Liver (tissue), 9 donors: ENCODE results near the gene LNX2. TPM values are rescaled to one million over a fixed set of nuclear protein-coding genes. Genes with fewer than 3 reads are reported as not detected.

Experiments used
- DNase-seq: peaks from one replicate; pipeline ENCODE4 v3.0.0-alpha.2; 2017; ENCODE audit warnings: low spot score
- H3K27ac ChIP-seq, 2 donors: one replicate each; pipeline ENCODE4 v1.7.0; 2013; ENCODE audit warnings: inconsistent platforms in 2 of 2, low read length in 2 of 2, control low read depth in 1 of 2, low read depth in 1 of 2, mild to moderate bottlenecking in 1 of 2
- H3K27me3 ChIP-seq, 4 donors: one replicate each; pipeline versions ENCODE4 v1.6.1 to v1.7.0; 2013; ENCODE audit warnings: low read length in 3 of 4, inconsistent platforms in 1 of 4, mild to moderate bottlenecking in 1 of 4, moderate library complexity in 1 of 4; ENCODE audit not compliant: control insufficient read depth in 4 of 4, insufficient read depth in 4 of 4
- H3K36me3 ChIP-seq, 4 donors: one replicate each; pipeline versions ENCODE4 v1.6.1 to v1.7.0; 2013; ENCODE audit warnings: low read length in 3 of 4, mild to moderate bottlenecking in 3 of 4, low read depth in 1 of 4, moderate library complexity in 1 of 4; ENCODE audit not compliant: control insufficient read depth in 4 of 4, insufficient read depth in 3 of 4
- H3K4me1 ChIP-seq, 4 donors: one replicate each; pipeline versions ENCODE4 v1.6.1 to v1.7.0; 2013; ENCODE audit warnings: low read length in 3 of 4, mild to moderate bottlenecking in 3 of 4, moderate library complexity in 1 of 4; ENCODE audit not compliant: control insufficient read depth in 4 of 4, insufficient read depth in 4 of 4
- H3K4me3 ChIP-seq, 3 donors: one replicate each; pipeline versions ENCODE4 v1.6.1 to v1.7.0; 2013; ENCODE audit warnings: low read length in 3 of 3, control low read depth in 1 of 3, low read depth in 1 of 3, mild to moderate bottlenecking in 1 of 3
- H3K9ac ChIP-seq, 2 donors: one replicate each; pipeline ENCODE4 v1.7.0; 2013; ENCODE audit warnings: low read length in 2 of 2, mild to moderate bottlenecking in 2 of 2, moderate library complexity in 2 of 2, control low read depth in 1 of 2, low read depth in 1 of 2
- H3K9me3 ChIP-seq, 4 donors: one replicate each; pipeline versions ENCODE4 v1.6.1 to v1.7.0; 2013; ENCODE audit warnings: low read length in 3 of 4; ENCODE audit not compliant: control insufficient read depth in 4 of 4
- EGR1 ChIP-seq, 2 donors: IDR thresholded peaks; 2 replicates each; pipeline ENCODE4 v1.6.1; 2016 to 2018; ENCODE audit warnings: antibody characterized with exemption in 2 of 2, low read depth in 2 of 2
- FOXA1 ChIP-seq: IDR thresholded peaks from 2 replicates; pipeline ENCODE4 v1.6.1; 2016; ENCODE audit warnings: antibody characterized with exemption
- GABPA ChIP-seq, 2 donors: IDR thresholded peaks in 1 of 2; conservative IDR thresholded peaks in 1 of 2; 2 replicates each; pipeline ENCODE4 v1.6.1; 2016; ENCODE audit warnings: antibody characterized with exemption in 2 of 2, mild to moderate bottlenecking in 1 of 2, moderate library complexity in 1 of 2
- HNF4A ChIP-seq, 2 donors: conservative IDR thresholded peaks; 2 replicates each; pipeline ENCODE4 v1.6.1; 2016; ENCODE audit warnings: antibody characterized with exemption in 2 of 2, mild to moderate bottlenecking in 2 of 2
- HNF4G ChIP-seq: IDR thresholded peaks from 2 replicates; pipeline ENCODE4 v1.6.1; 2016; ENCODE audit warnings: antibody characterized with exemption
- JUND ChIP-seq, 2 donors: IDR thresholded peaks; 2 replicates each; pipeline ENCODE4 v1.6.1; 2016; ENCODE audit warnings: antibody characterized with exemption in 2 of 2
- NR2F2 ChIP-seq: IDR thresholded peaks from 2 replicates; pipeline ENCODE4 v1.6.1; 2016; ENCODE audit warnings: antibody characterized with exemption
- RAD21 ChIP-seq, 2 donors: IDR thresholded peaks; 2 replicates each; pipeline ENCODE4 v1.6.1; 2016; ENCODE audit warnings: antibody characterized with exemption in 2 of 2, mild to moderate bottlenecking in 2 of 2
- RXRA ChIP-seq, 2 donors: IDR thresholded peaks; 2 replicates each; pipeline ENCODE4 v1.6.1; 2017 to 2018; ENCODE audit warnings: antibody characterized with exemption in 2 of 2, mild to moderate bottlenecking in 1 of 2
- SP1 ChIP-seq: IDR thresholded peaks from 2 replicates; pipeline ENCODE4 v1.6.1; 2018; ENCODE audit warnings: antibody characterized with exemption, mild to moderate bottlenecking
- TAF1 ChIP-seq: conservative IDR thresholded peaks from 2 replicates; pipeline ENCODE4 v1.6.1; 2016; ENCODE audit warnings: antibody characterized with exemption, mild to moderate bottlenecking
- YY1 ChIP-seq: IDR thresholded peaks from 2 replicates; pipeline ENCODE4 v1.6.1; 2016; ENCODE audit warnings: antibody characterized with exemption, mild to moderate bottlenecking
- WGBS: extraction: QIAGEN DNeasy Blood & Tissue Kit; methylation state at CpG from one replicate; pipeline ENCODE4 v1.1.7; 2013; 5-methylcytosine and 5-hydroxymethylcytosine counted together
- polyA plus RNA-seq, 2 donors: library from polyadenylated mRNA; stranded (reverse) in 1 of 2; unstranded in 1 of 2; fragments of 200-250 nt in 1 of 2; fragments of >200 nt in 1 of 2; fragmentation: Nextera tagmentation in 1 of 2; extraction: Ambion mirVana in 1 of 2; gene quantifications; one replicate each; pipeline versions ENCODE4 v1.2.1 to v1.2.3, GENCODE V29; 2013 to 2015
- total RNA-seq, 2 donors: library from RNA; depleted of rRNA; stranded (reverse); fragments of >200 nt; gene quantifications; one replicate each; pipeline ENCODE4 v1.2.3, GENCODE V29; 2014
- TF ChIP-seq, protein P1 (sequence below): IDR thresholded peaks from 2 replicates; pipeline ENCODE4 v1.6.1; 2016; ENCODE audit warnings: antibody characterized with exemption
- TF ChIP-seq, protein P2 (sequence below): IDR thresholded peaks from 2 replicates; pipeline ENCODE4 v1.6.1; 2016; ENCODE audit warnings: antibody characterized with exemption, mild to moderate bottlenecking
- TF ChIP-seq, protein P3 (sequence below): IDR thresholded peaks from 2 replicates; pipeline ENCODE4 v1.6.1; 2016; ENCODE audit warnings: antibody characterized with exemption
- TF ChIP-seq, protein P4 (sequence below): IDR thresholded peaks from 2 replicates; pipeline ENCODE4 v1.6.1; 2016; ENCODE audit warnings: antibody characterized with exemption
- TF ChIP-seq, protein P5 (sequence below): fragments of 150-350 bp; IDR thresholded peaks from 2 replicates; pipeline ENCODE4 v1.5.1; 2017; ENCODE audit warnings: improper control_type of control experiment, low read depth, low read length; ENCODE audit not compliant: missing input control
- donor health status: healthy.
- donor health status: healthy.
- donor health status: healthy.
- donor health status: healthy.
- donor health status: healthy.

Gene LNX2
- total and polyA plus RNA-seq, 4 donors: 6.2 to 25.9 (median 13.3) TPM

DNA sequence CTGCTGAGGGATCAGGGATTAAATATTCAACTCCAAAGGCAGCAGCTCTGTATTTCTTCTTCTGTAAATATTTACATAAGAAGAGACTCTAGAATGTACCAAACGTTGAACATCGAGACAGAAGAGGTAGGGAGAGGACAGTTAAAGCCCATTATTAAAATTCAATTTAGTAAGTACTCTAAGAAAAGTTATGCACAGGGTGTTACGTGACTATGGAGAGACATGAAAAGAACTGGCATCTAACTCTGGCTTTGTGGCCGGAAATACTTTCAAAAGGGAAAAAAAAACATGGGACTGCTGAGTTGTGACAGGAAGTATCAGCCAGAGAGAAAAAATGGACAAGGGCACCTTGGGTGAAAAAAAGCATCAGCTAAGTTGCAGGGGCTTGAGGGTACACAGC lies 36.7 kb downstream of the LNX2 start:
- 34% methylated on average over 4 of the region's 4 CpGs for WGBS
- Histone ChIP-seq H3K36me3 (peaks cover 0 to 2% (median 0%) of the 10 kb centered on the region in 4 donors), H3K27ac (no peak overlapping the region), H3K4me3 (no peak overlapping the region), H3K27me3 (no peaks in the 10 kb centered on the region), H3K4me1 (peaks cover 0 to 11% (median 7%) of the 10 kb centered on the region in 4 donors), H3K9me3 (no peaks in the 10 kb centered on the region), H3K9ac (no peak overlapping the region)
- TF ChIP-seq EGR1 (IDR thresholded peaks at IDR 0.05; ENCODE audit: low read depth in 2 of 2): no peak
- TF ChIP-seq NR2F2: no peak
- TF ChIP-seq RAD21 (IDR thresholded peaks at IDR 0.05): no peak
- no peak for TF ChIP-seq HNF4A (conservative IDR thresholded peaks at IDR 0.05)
- no peak for TF ChIP-seq SP1
- no peak for TF ChIP-seq JUND (IDR thresholded peaks at IDR 0.05)
- TF ChIP-seq GABPA (IDR thresholded peaks at IDR 0.05 in 1 of 2, conservative IDR thresholded peaks at IDR 0.05 in 1 of 2): no peak
- TF ChIP-seq, protein P1, sequence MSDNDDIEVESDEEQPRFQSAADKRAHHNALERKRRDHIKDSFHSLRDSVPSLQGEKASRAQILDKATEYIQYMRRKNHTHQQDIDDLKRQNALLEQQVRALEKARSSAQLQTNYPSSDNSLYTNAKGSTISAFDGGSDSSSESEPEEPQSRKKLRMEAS: no peak
- TF ChIP-seq YY1: no peak
- TF ChIP-seq RXRA (IDR thresholded peaks at IDR 0.05): no peak
- TF ChIP-seq FOXA1: no peak
- no peak for TF ChIP-seq HNF4G
- TF ChIP-seq TAF1: no peak
- TF ChIP-seq, protein P2, sequence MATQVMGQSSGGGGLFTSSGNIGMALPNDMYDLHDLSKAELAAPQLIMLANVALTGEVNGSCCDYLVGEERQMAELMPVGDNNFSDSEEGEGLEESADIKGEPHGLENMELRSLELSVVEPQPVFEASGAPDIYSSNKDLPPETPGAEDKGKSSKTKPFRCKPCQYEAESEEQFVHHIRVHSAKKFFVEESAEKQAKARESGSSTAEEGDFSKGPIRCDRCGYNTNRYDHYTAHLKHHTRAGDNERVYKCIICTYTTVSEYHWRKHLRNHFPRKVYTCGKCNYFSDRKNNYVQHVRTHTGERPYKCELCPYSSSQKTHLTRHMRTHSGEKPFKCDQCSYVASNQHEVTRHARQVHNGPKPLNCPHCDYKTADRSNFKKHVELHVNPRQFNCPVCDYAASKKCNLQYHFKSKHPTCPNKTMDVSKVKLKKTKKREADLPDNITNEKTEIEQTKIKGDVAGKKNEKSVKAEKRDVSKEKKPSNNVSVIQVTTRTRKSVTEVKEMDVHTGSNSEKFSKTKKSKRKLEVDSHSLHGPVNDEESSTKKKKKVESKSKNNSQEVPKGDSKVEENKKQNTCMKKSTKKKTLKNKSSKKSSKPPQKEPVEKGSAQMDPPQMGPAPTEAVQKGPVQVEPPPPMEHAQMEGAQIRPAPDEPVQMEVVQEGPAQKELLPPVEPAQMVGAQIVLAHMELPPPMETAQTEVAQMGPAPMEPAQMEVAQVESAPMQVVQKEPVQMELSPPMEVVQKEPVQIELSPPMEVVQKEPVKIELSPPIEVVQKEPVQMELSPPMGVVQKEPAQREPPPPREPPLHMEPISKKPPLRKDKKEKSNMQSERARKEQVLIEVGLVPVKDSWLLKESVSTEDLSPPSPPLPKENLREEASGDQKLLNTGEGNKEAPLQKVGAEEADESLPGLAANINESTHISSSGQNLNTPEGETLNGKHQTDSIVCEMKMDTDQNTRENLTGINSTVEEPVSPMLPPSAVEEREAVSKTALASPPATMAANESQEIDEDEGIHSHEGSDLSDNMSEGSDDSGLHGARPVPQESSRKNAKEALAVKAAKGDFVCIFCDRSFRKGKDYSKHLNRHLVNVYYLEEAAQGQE: no peak
- DNase-seq: no peak

DNA sequence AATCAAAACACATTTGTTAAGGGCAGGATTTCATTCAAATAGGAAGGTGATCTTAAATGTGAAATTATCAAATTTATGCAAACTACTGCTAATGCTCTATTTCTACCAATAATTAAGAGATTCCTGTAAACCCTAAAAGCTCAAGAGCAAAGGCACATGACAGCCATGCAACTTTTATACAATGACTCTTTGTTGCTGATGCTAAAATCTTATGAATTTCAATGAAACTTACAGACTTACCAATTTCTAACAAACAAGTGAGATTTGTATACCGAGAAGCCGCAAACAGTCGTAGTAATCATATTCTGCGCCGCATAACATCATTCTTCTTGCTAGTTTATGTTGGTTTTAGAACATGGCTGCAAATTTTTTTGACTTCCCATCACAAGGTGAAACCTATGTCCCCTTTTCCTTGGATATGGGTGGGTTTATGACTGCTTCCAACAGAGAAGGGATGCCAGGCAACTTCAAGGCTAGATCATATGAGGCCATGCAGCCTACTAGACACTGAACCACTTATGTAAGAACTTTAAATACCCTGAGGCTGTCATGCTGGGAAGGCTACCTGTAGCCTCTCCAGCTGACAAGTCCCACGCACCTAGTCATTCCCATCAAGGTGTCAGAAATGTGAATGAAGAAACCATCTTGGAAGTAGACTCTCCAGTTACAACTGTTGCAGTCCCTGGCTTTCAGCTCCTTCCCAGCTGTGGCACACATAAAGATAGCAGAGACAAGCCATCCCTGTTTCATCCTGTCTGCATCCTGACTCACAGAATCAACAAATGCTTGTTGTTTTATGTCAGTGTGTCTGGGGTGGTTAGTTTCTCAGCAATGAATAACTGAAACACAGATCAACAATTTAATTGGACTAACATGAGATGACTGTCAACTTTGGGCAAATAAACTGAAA lies 42.0 kb downstream of the LNX2 start:
- Histone ChIP-seq H3K4me3 (no peak overlapping the region), H3K27ac (no peak overlapping the region), H3K9ac (no peak overlapping the region), H3K27me3 (no peaks in the 10 kb centered on the region), H3K9me3 (no peaks in the 10 kb centered on the region), H3K36me3 (peaks cover 0 to 6% (median 1%) of the 10 kb centered on the region in 4 donors), H3K4me1 (peaks cover 0 to 1% (median under 1%) of the 10 kb centered on the region in 4 donors)
- TF ChIP-seq GABPA (IDR thresholded peaks at IDR 0.05 in 1 of 2, conservative IDR thresholded peaks at IDR 0.05 in 1 of 2) (no peak), SP1 (no peak), HNF4A (conservative IDR thresholded peaks at IDR 0.05) (no peak), JUND (IDR thresholded peaks at IDR 0.05) (no peak), FOXA1 (no peak), YY1 (no peak), HNF4G (no peak)
- TF ChIP-seq, protein P3, sequence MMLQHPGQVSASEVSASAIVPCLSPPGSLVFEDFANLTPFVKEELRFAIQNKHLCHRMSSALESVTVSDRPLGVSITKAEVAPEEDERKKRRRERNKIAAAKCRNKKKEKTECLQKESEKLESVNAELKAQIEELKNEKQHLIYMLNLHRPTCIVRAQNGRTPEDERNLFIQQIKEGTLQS: no peak
- TF ChIP-seq, protein P4, sequence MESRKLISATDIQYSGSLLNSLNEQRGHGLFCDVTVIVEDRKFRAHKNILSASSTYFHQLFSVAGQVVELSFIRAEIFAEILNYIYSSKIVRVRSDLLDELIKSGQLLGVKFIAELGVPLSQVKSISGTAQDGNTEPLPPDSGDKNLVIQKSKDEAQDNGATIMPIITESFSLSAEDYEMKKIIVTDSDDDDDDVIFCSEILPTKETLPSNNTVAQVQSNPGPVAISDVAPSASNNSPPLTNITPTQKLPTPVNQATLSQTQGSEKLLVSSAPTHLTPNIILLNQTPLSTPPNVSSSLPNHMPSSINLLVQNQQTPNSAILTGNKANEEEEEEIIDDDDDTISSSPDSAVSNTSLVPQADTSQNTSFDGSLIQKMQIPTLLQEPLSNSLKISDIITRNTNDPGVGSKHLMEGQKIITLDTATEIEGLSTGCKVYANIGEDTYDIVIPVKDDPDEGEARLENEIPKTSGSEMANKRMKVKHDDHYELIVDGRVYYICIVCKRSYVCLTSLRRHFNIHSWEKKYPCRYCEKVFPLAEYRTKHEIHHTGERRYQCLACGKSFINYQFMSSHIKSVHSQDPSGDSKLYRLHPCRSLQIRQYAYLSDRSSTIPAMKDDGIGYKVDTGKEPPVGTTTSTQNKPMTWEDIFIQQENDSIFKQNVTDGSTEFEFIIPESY: no peak
- TF ChIP-seq, protein P5, sequence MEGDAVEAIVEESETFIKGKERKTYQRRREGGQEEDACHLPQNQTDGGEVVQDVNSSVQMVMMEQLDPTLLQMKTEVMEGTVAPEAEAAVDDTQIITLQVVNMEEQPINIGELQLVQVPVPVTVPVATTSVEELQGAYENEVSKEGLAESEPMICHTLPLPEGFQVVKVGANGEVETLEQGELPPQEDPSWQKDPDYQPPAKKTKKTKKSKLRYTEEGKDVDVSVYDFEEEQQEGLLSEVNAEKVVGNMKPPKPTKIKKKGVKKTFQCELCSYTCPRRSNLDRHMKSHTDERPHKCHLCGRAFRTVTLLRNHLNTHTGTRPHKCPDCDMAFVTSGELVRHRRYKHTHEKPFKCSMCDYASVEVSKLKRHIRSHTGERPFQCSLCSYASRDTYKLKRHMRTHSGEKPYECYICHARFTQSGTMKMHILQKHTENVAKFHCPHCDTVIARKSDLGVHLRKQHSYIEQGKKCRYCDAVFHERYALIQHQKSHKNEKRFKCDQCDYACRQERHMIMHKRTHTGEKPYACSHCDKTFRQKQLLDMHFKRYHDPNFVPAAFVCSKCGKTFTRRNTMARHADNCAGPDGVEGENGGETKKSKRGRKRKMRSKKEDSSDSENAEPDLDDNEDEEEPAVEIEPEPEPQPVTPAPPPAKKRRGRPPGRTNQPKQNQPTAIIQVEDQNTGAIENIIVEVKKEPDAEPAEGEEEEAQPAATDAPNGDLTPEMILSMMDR: no peak
- WGBS: 97% methylated on average over 6 of the region's 6 CpGs
- no peak for DNase-seq
